ENCODE results near the gene WDR83. TPM values are rescaled to one million over a fixed set of nuclear protein-coding genes. Genes with fewer than 3 reads are reported as not detected.

The WDR83 gene
- polyA plus RNA-seq, 2 of the 4 experiments (the other 2 are of a cell fraction): 4.8 to 11.4 TPM

- ChIA-PET CTCF (no interaction called here), POLR2A (no interaction called here)
- ATAC-seq (no peak), FAIRE-seq (no peak), DNase-seq (ENCODE audit: low read depth in 1 of 2, low spot score in 1 of 2) (no peak)
- H3K9me3 ChIP-seq: no peaks in the 10 kb centered on the region
- TF ChIP-seq HOXA7 (CRISPR knock-in tag; IDR thresholded peaks at IDR 0.05) (no peak), CBX2 (IDR thresholded peaks at IDR 0.05; ENCODE audit: borderline replicate concordance, low read depth) (no peak), KDM1A (IDR thresholded peaks at IDR 0.05; ENCODE audit: low read depth) (no peak), CHD2 (IDR thresholded peaks at IDR 0.05; ENCODE audit: low read length, partially characterized antibody) (no peak), RCOR1 (IDR thresholded peaks at IDR 0.05; ENCODE audit: low read depth, low read length) (no peak), FOXS1 (CRISPR knock-in tag; IDR thresholded peaks at IDR 0.05) (no peak), RAD21 (conservative IDR thresholded peaks at IDR 0.05 in 1 of 2, IDR thresholded peaks at IDR 0.05 in 1 of 2) (no peak), FOSL2 (IDR thresholded peaks at IDR 0.05) (no peak), FOSL2 (CRISPR knock-in tag; IDR thresholded peaks at IDR 0.05) (no peak), USF2 (IDR thresholded peaks at IDR 0.05) (no peak), NPAS2 (CRISPR knock-in tag; IDR thresholded peaks at IDR 0.05; ENCODE audit: borderline replicate concordance) (no peak)
- TF ChIP-seq, protein P1, sequence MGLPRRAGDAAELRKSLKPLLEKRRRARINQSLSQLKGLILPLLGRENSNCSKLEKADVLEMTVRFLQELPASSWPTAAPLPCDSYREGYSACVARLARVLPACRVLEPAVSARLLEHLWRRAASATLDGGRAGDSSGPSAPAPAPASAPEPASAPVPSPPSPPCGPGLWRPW (IDR thresholded peaks at IDR 0.05): no peak
- H3K4me2 ChIP-seq: no peak overlapping the region
- WGBS (ENCODE audit: missing lambda C conversion rate): 90% methylated on average over 5 of the region's 5 CpGs
- H3K27ac ChIP-seq: no peak overlapping the region
- no peak overlapping the region for H3K4me3 ChIP-seq
- H3K4me1 ChIP-seq: peaks cover 5% of the 10 kb centered on the region; the same call in 1 of the 3 replicates
Observed at GRCh38 chr19:12692960-12693359, 26.4 kb downstream of the WDR83 start.

- Histone ChIP-seq H3K9me3 (no peaks in the 10 kb centered on the region), H3K27ac (no peak overlapping the region), H3K4me1 (peaks cover 5% of the 10 kb centered on the region; the same call in 1 of the 3 replicates), H3K4me3 (no peak overlapping the region), H3K4me2 (no peak overlapping the region; the same call in 2 of the 3 replicates)
- DNase-seq (ENCODE audit: low read depth in 1 of 2, low spot score in 1 of 2): no peak
- 93% methylated on average over 3 of the region's 16 CpGs for WGBS (ENCODE audit: missing lambda C conversion rate)
- FAIRE-seq: no peak
- TF ChIP-seq TFCP2L1 (CRISPR knock-in tag; IDR thresholded peaks at IDR 0.05) (no peak), CTCF (IDR thresholded peaks at IDR 0.05) (no peak), BHLHE40 (IDR thresholded peaks at IDR 0.05; ENCODE audit: low read depth, low read length) (no peak), RNF2 (IDR thresholded peaks at IDR 0.05; ENCODE audit: borderline replicate concordance, low read depth) (no peak), ELK1 (IDR thresholded peaks at IDR 0.05; ENCODE audit: low read depth, low read length) (no peak), FOSL2 (IDR thresholded peaks at IDR 0.05) (no peak), FOSL2 (CRISPR knock-in tag; IDR thresholded peaks at IDR 0.05) (no peak), JUNB (IDR thresholded peaks at IDR 0.05) (no peak), CHD2 (IDR thresholded peaks at IDR 0.05; ENCODE audit: low read length, partially characterized antibody) (no peak), PHF8 (IDR thresholded peaks at IDR 0.05; ENCODE audit: borderline replicate concordance, low read depth) (no peak), CEBPB (IDR thresholded peaks at IDR 0.05) (no peak), PBX3 (IDR thresholded peaks at IDR 0.05) (no peak), ATOH8 (CRISPR knock-in tag; IDR thresholded peaks at IDR 0.05; ENCODE audit: low read depth) (no peak), HOXB13 (CRISPR knock-in tag; IDR thresholded peaks at IDR 0.05; ENCODE audit: low read depth) (no peak), RFX5 (IDR thresholded peaks at IDR 0.05) (no peak), POLR2A (IDR thresholded peaks at IDR 0.05; ENCODE audit: low read length) (no peak)
- ChIA-PET POLR2A (no interaction called here), CTCF (interaction anchor here (1.1 to 1.5 kb wide), 3 partner anchors 18 to 26 kb away, joined by 3 to 5 read pairs (median 3); no protein-coding TSS in a partner anchor)
- no peak for ATAC-seq
Observed at GRCh38 chr19:12694641-12695040, 28.0 kb downstream of the WDR83 start.
